Measurements from ENCODE around the gene SMAD3.

- TF ChIP-seq CTCF (tag by site-specific recombination; IDR thresholded peaks at IDR 0.05) = no peak
- TF ChIP-seq TSHZ1 (tag by site-specific recombination; IDR thresholded peaks at IDR 0.05; ENCODE audit: borderline replicate concordance) = no peak
- no peak for TF ChIP-seq ZIC2 (tag by site-specific recombination; IDR thresholded peaks at IDR 0.05)
Observed at GRCh38 chr15:67047149-67047661, 18.2 kb upstream of the SMAD3 start.
